ENCODE data around the gene MAGEA1. TPM values are rescaled to one million over a fixed set of nuclear protein-coding genes. Genes with fewer than 3 reads are reported as not detected.
A peak's percentile ranks its signal among the peaks of the same experiment; 100 is the strongest.
"Not testable (repeated sequence)": the region's sequence is repeated elsewhere in the genome, so short reads cannot be mapped to it uniquely, and the experiment has no call there.

The MAGEA1 gene
- not detected for polyA plus RNA-seq (ENCODE audit: insufficient read length)
- long read RNA-seq, donor 1 = 0 reads
- long read RNA-seq, donor 2 = 0 reads
- long read RNA-seq, donor 3 = 0 reads
- long read RNA-seq, donor 4 = 0 reads
- long read RNA-seq, donor 5 = 0 reads
- long read RNA-seq, donor 6 = 0 reads
- long read RNA-seq, donor 7 = 0 reads
- long read RNA-seq, donor 8 = 0 reads

GRCh38 chrX:153179131-153179530 is at the start of gene MAGEA1:
TSS of gene MAGEA1 (plus strand) at chrX:153179284. CDS start at chrX:153182390, 3,106 bp downstream.
- no peak for DNase-seq

- not testable (repeated sequence) for DNase-seq
Measured at GRCh38 chrX:153132924-153133323, 46.2 kb upstream of the MAGEA1 start.

GRCh38 chrX:153139074-153139473 is 40.0 kb upstream of the MAGEA1 start:
- DNase-seq = not testable (repeated sequence)

GRCh38 chrX:153146288-153146687 is 32.8 kb upstream of the MAGEA1 start:
- DNase-seq = not testable (repeated sequence)

- no peak for DNase-seq
Measured at GRCh38 chrX:153153516-153153915, 25.6 kb upstream of the MAGEA1 start.

- DNase-seq = no peak
Measured at GRCh38 chrX:153157450-153157849, 21.6 kb upstream of the MAGEA1 start.

GRCh38 chrX:153158319-153158718 is 20.8 kb upstream of the MAGEA1 start:
- no peak for DNase-seq

GRCh38 chrX:153161952-153162351 is 17.1 kb upstream of the MAGEA1 start:
- DNase-seq = no peak

GRCh38 chrX:153164733-153165132 is 14.4 kb upstream of the MAGEA1 start:
- no peak for DNase-seq

GRCh38 chrX:153168423-153168822 is 10.7 kb upstream of the MAGEA1 start:
- not testable (repeated sequence) for DNase-seq

- no peak for DNase-seq
Measured at GRCh38 chrX:153181822-153182221, 2.7 kb downstream of the MAGEA1 start.

- no peak for DNase-seq
Measured at GRCh38 chrX:153184787-153185186, 5.7 kb downstream of the MAGEA1 start.

- DNase-seq = peak; percentile 18
Measured at GRCh38 chrX:153190381-153190780, 11.3 kb downstream of the MAGEA1 start.

- no peak for DNase-seq
Measured at GRCh38 chrX:153200462-153200861, 21.4 kb downstream of the MAGEA1 start.

GRCh38 chrX:153206425-153207046 is 27.5 kb downstream of the MAGEA1 start:
- DNase-seq = no peak

GRCh38 chrX:153209347-153209746 is 30.3 kb downstream of the MAGEA1 start:
- no peak for DNase-seq

- no peak for DNase-seq
Measured at GRCh38 chrX:153214934-153215333, 35.9 kb downstream of the MAGEA1 start.

GRCh38 chrX:153216926-153217325 is 37.8 kb downstream of the MAGEA1 start:
- no peak for DNase-seq

- DNase-seq = no peak
Measured at GRCh38 chrX:153225438-153226098, 46.5 kb downstream of the MAGEA1 start.

- no peak for DNase-seq
Measured at GRCh38 chrX:153226344-153227185, 47.5 kb downstream of the MAGEA1 start.
